Ramos (cell line): ENCODE measurements around the gene HIGD2B.
"Not testable (repeated sequence)": the region's sequence is repeated elsewhere in the genome, so short reads cannot be mapped to it uniquely, and the experiment has no call there.

Experiments used
- in situ Hi-C: fragments of 300-500 bp; cut with MboI; formaldehyde crosslinking; loops from one replicate; pipeline ENCODE4 v1.14.3; 2022; ENCODE audit warnings: low sequenced_read_pairs; ENCODE audit not compliant: unreplicated experiment

The HIGD2B gene

GRCh38 chr15:72682772-72683171 is 3.2 kb downstream of the HIGD2B start:
- in situ Hi-C loops, result no loop called here

- in situ Hi-C loops, result no loop called here
Observed at GRCh38 chr15:72680931-72681330, 5.1 kb downstream of the HIGD2B start.

GRCh38 chr15:72676838-72677237 is 9.1 kb downstream of the HIGD2B start:
- in situ Hi-C loops, result no loop called here

GRCh38 chr15:72671525-72671924 is 14.5 kb downstream of the HIGD2B start:
- in situ Hi-C loops, result no loop called here

GRCh38 chr15:72670656-72671352 is 15.2 kb downstream of the HIGD2B start:
- in situ Hi-C loops, result not testable (repeated sequence)

- in situ Hi-C loops, result not testable (repeated sequence)
Observed at GRCh38 chr15:72669803-72670202, 16.2 kb downstream of the HIGD2B start.

- in situ Hi-C loops, result not testable (repeated sequence)
Observed at GRCh38 chr15:72665706-72666105, 20.3 kb downstream of the HIGD2B start.

GRCh38 chr15:72663931-72664330 is 22.1 kb downstream of the HIGD2B start:
- in situ Hi-C loops, result not testable (repeated sequence)

GRCh38 chr15:72661081-72661480 is 24.9 kb downstream of the HIGD2B start:
- in situ Hi-C loops, result not testable (repeated sequence)

- in situ Hi-C loops, result not testable (repeated sequence)
Observed at GRCh38 chr15:72656014-72656413, 30.0 kb downstream of the HIGD2B start.

- in situ Hi-C loops, result not testable (repeated sequence)
Observed at GRCh38 chr15:72654397-72654796, 31.6 kb downstream of the HIGD2B start, which contains the start of gene GOLGA6B. Gene GOLGA6B, plus strand, starts transcription at chr15:72654697. Its CDS starts 41 bp downstream, at chr15:72654738.

GRCh38 chr15:72648631-72649253 is 37.2 kb downstream of the HIGD2B start:
- in situ Hi-C loops, result not testable (repeated sequence)

- in situ Hi-C loops, result not testable (repeated sequence)
Observed at GRCh38 chr15:72642271-72642670, 43.7 kb downstream of the HIGD2B start.

GRCh38 chr15:72639759-72640483 is 46.1 kb downstream of the HIGD2B start:
- in situ Hi-C loops, result not testable (repeated sequence)

GRCh38 chr15:72636519-72637282 is 49.3 kb downstream of the HIGD2B start:
- in situ Hi-C loops, result not testable (repeated sequence)

- in situ Hi-C loops, result loop anchor here (10.0 kb wide), 1 partner anchor 66 kb away; no protein-coding TSS in a partner anchor
Observed at GRCh38 chr15:72629068-72629570, 56.9 kb downstream of the HIGD2B start.

GRCh38 chr15:72628249-72629067 is 57.5 kb downstream of the HIGD2B start:
- in situ Hi-C loops, result loop anchor here (10.0 kb wide), 1 partner anchor 66 kb away; no protein-coding TSS in a partner anchor

- in situ Hi-C loops, result loop anchor here (10.0 kb wide), 1 partner anchor 69 kb away; no protein-coding TSS in a partner anchor
Observed at GRCh38 chr15:72626153-72626552, 59.8 kb downstream of the HIGD2B start.
